Hepatocyte (in vitro differentiated cells): Measurements from ENCODE around the gene DYNLT5. TPM values are rescaled to one million over a fixed set of nuclear protein-coding genes. Genes with fewer than 3 reads are reported as not detected.
"Not testable (repeated sequence)": the region's sequence is repeated elsewhere in the genome, so short reads cannot be mapped to it uniquely, and the experiment has no call there.

Experiments
- DNase-seq: peaks from one replicate; pipeline ENCODE4 v3.0.0-alpha.2; 2016; ENCODE audit warnings: low spot score
- H2AFZ ChIP-seq: fragments of 200-600 bp; sonication (generic); 2 replicates; pipeline ENCODE4 v1.6.0; 2016; ENCODE audit warnings: antibody characterized with exemption, mild to moderate bottlenecking
- H3K27ac ChIP-seq: fragments of 200-600 bp; sonication (generic); 2 replicates; pipeline ENCODE4 v1.5.1; 2016; ENCODE audit warnings: mild to moderate bottlenecking
- H3K27me3 ChIP-seq: fragments of 200-600 bp; sonication (generic); 2 replicates; pipeline ENCODE4 v1.6.1; 2016
- H3K36me3 ChIP-seq: fragments of 200-600 bp; sonication (generic); replicated peaks from 2 replicates; pipeline ENCODE4 v1.5.1; 2016; ENCODE audit warnings: low read depth; ENCODE audit not compliant: insufficient read depth
- H3K4me1 ChIP-seq: fragments of 200-600 bp; sonication (generic); 2 replicates; pipeline ENCODE4 v1.5.1; 2016; ENCODE audit warnings: mild to moderate bottlenecking, moderate library complexity; ENCODE audit not compliant: insufficient read depth
- H3K4me2 ChIP-seq: fragments of 200-600 bp; sonication (generic); 2 replicates; pipeline ENCODE4 v1.6.0; 2016
- H3K4me3 ChIP-seq: fragments of 200-600 bp; sonication (generic); 2 replicates; pipeline ENCODE4 v1.5.1; 2016; ENCODE audit warnings: mild to moderate bottlenecking
- H3K79me2 ChIP-seq: fragments of 200-600 bp; sonication (generic); 2 replicates; pipeline ENCODE4 v1.6.0; 2017; ENCODE audit warnings: mild to moderate bottlenecking
- H3K9me2 ChIP-seq: fragments of 200-600 bp; sonication (generic); replicated peaks from 2 replicates; pipeline ENCODE4 v1.6.0; 2017; ENCODE audit warnings: mild to moderate bottlenecking; ENCODE audit not compliant: insufficient read depth
- H3K9me3 ChIP-seq: fragments of 200-600 bp; sonication (generic); 2 replicates; pipeline ENCODE4 v1.5.1; 2016; ENCODE audit warnings: low read depth, mild to moderate bottlenecking
- H4K20me1 ChIP-seq: fragments of 200-600 bp; sonication (generic); 2 replicates; pipeline ENCODE4 v1.6.0; 2016; ENCODE audit warnings: mild to moderate bottlenecking; ENCODE audit not compliant: insufficient read depth, poor library complexity, severe bottlenecking
- CTCF ChIP-seq: fragments of 200-600 bp; sonication (generic); IDR thresholded peaks from 2 replicates; pipeline ENCODE4 v1.5.1; 2016; ENCODE audit warnings: antibody characterized with exemption, mild to moderate bottlenecking; ENCODE audit not compliant: poor library complexity
- EZH2 ChIP-seq: fragments of 200-600 bp; sonication (generic); IDR thresholded peaks from 2 replicates; pipeline ENCODE4 v1.6.1; 2016; ENCODE audit warnings: antibody characterized with exemption, mild to moderate bottlenecking, borderline replicate concordance
- EZH2phosphoT487 ChIP-seq: fragments of 200-600 bp; sonication (generic); IDR thresholded peaks from one replicate; pipeline ENCODE4 v1.6.1; 2018; ENCODE audit warnings: antibody characterized with exemption, mild to moderate bottlenecking, low read depth, moderate library complexity; ENCODE audit not compliant: unreplicated experiment, severe bottlenecking
- WGBS: methylation state at CpG from one replicate; pipeline ENCODE4 v1.1.6; 2016; ENCODE audit warnings: low lambda C conversion rate; ENCODE audit errors: missing lambda C conversion rate; 5-methylcytosine and 5-hydroxymethylcytosine counted together
- polyA plus RNA-seq: library from polyadenylated mRNA; unstranded; fragments of >200 nt; fragmentation: Nextera tagmentation; extraction: Ambion mirVana; gene quantifications from 2 replicates; pipeline ENCODE4 v1.2.1, GENCODE V29; 2016
- total RNA-seq: library from RNA; depleted of rRNA; stranded (reverse); fragments of >200 nt; gene quantifications from 2 replicates; pipeline ENCODE4 v1.2.3, GENCODE V29; 2014

Gene DYNLT5
- total and polyA plus RNA-seq, 2 experiments from 2014 or later: 0.10 to 0.13 TPM

- DNase-seq: no peak
- Histone ChIP-seq H4K20me1 (no peaks in the 10 kb centered on the region), H3K4me2 (no peak overlapping the region), H3K4me3 (no peak overlapping the region), H3K27me3 (no peaks in the 10 kb centered on the region), H2AFZ (no peak overlapping the region), H3K79me2 (no peaks in the 10 kb centered on the region), H3K27ac (no peak overlapping the region), H3K9me2 (no peaks in the 10 kb centered on the region), H3K9me3 (no peaks in the 10 kb centered on the region), H3K36me3 (no peaks in the 10 kb centered on the region), H3K4me1 (no peaks in the 10 kb centered on the region)
- WGBS: 37% methylated on average over 1 of the region's 1 CpG
- no peak for TF ChIP-seq EZH2
- TF ChIP-seq CTCF: no peak
- no peak for TF ChIP-seq EZH2phosphoT487
These were observed 19.7 kb upstream of the DYNLT5 start for GRCh38 chr1:66732407-66733166.

- no peak for DNase-seq
- WGBS: 82% methylated on average over 7 of the region's 7 CpGs
- Histone ChIP-seq H3K27me3 (no peaks in the 10 kb centered on the region), H3K4me1 (no peaks in the 10 kb centered on the region), H3K36me3 (no peaks in the 10 kb centered on the region), H3K9me2 (no peaks in the 10 kb centered on the region), H3K9me3 (no peaks in the 10 kb centered on the region), H3K79me2 (no peaks in the 10 kb centered on the region), H3K4me3 (no peak overlapping the region), H4K20me1 (no peaks in the 10 kb centered on the region), H3K4me2 (no peak overlapping the region), H3K27ac (no peak overlapping the region), H2AFZ (no peak overlapping the region)
- TF ChIP-seq CTCF (no peak), EZH2 (no peak), EZH2phosphoT487 (no peak)
These were observed 18.8 kb upstream of the DYNLT5 start for GRCh38 chr1:66733348-66734017.

- not testable (repeated sequence) for DNase-seq, H3K9me2 ChIP-seq, H3K4me1 ChIP-seq, H3K36me3 ChIP-seq, H3K4me3 ChIP-seq, H2AFZ ChIP-seq, H3K9me3 ChIP-seq, H3K27ac ChIP-seq, H3K4me2 ChIP-seq, H3K79me2 ChIP-seq, H4K20me1 ChIP-seq, H3K27me3 ChIP-seq
- WGBS: 79% methylated on average over 6 of the region's 6 CpGs
These were observed 17.7 kb upstream of the DYNLT5 start for GRCh38 chr1:66734531-66734930.

- Histone ChIP-seq H3K79me2 (no peaks in the 10 kb centered on the region), H3K4me3 (no peak overlapping the region), H3K4me2 (no peak overlapping the region), H3K27me3 (no peaks in the 10 kb centered on the region), H3K9me2 (no peaks in the 10 kb centered on the region), H3K9me3 (no peaks in the 10 kb centered on the region), H3K27ac (no peak overlapping the region), H3K36me3 (no peaks in the 10 kb centered on the region), H2AFZ (no peak overlapping the region), H3K4me1 (no peaks in the 10 kb centered on the region), H4K20me1 (no peaks in the 10 kb centered on the region)
- WGBS: 78% methylated on average over 2 of the region's 2 CpGs
- TF ChIP-seq EZH2: no peak
- no peak for TF ChIP-seq EZH2phosphoT487
- TF ChIP-seq CTCF: no peak
- DNase-seq: no peak
These were observed 14.4 kb upstream of the DYNLT5 start for GRCh38 chr1:66737836-66738235.
